GM13976 (cell line): ENCODE results near the gene CASR.
A peak's percentile ranks its signal among the peaks of the same experiment; 100 is the strongest.

Experiments
- DNase-seq: peaks from one replicate; pipeline ENCODE4 v3.0.0; 2012; ENCODE audit warnings: low spot score
- CTCF ChIP-seq: IDR thresholded peaks from 2 replicates; pipeline ENCODE4 v1.5.1; 2012; ENCODE audit warnings: borderline replicate concordance, mild to moderate bottlenecking; ENCODE audit not compliant: insufficient read depth; ENCODE audit errors: extremely low read depth, missing control alignments, control extremely low read depth
- in situ Hi-C: fragments of 300-500 bp; cut with MboI; formaldehyde crosslinking; loops from one replicate; pipeline ENCODE4 v1.12.0; 2022; ENCODE audit warnings: low sequenced_read_pairs, mixed read lengths, inconsistent platforms; ENCODE audit not compliant: unreplicated experiment

The CASR gene

GRCh38 chr3:122251428-122251827 is 68.0 kb downstream of the CASR start:
- in situ Hi-C loops: loop anchor here (25.0 kb wide), 2 partner anchors 389 to 689 kb away; partner anchors contain the start of gene ARGFX
- no peak for DNase-seq
- TF ChIP-seq CTCF: no peak

GRCh38 chr3:122253581-122253980 is 70.1 kb downstream of the CASR start:
- in situ Hi-C loops: loop anchor here (25.0 kb wide), 2 partner anchors 391 to 691 kb away; partner anchors contain the start of gene ARGFX

GRCh38 chr3:122255757-122256439 is 72.4 kb downstream of the CASR start:
- in situ Hi-C loops: loop anchor here (25.0 kb wide), 2 partner anchors 394 to 694 kb away; partner anchors contain the start of gene ARGFX
- no peak for TF ChIP-seq CTCF
- peak; percentile 61 for DNase-seq

More at GRCh38 chr3:122253581-122253980, 70.1 kb downstream of the CASR start:
- TF ChIP-seq CTCF: no peak
- no peak for DNase-seq

GRCh38 chr3:122257644-122258364 is 74.3 kb downstream of the CASR start:
- TF ChIP-seq CTCF: no peak
- no peak for DNase-seq
- in situ Hi-C loops: loop anchor here (25.0 kb wide), 2 partner anchors 396 to 696 kb away; partner anchors contain the start of gene ARGFX

GRCh38 chr3:122258757-122259371 is 75.4 kb downstream of the CASR start:
- in situ Hi-C loops: loop anchor here (25.0 kb wide), 2 partner anchors 397 to 697 kb away; partner anchors contain the start of gene ARGFX
- peak; percentile 73 for TF ChIP-seq CTCF
- DNase-seq: peak; percentile 75

GRCh38 chr3:122260206-122260605 is 76.7 kb downstream of the CASR start:
- TF ChIP-seq CTCF: no peak
- in situ Hi-C loops: loop anchor here (5.0 to 25.0 kb wide), 4 partner anchors 158 to 698 kb away; partner anchors contain the start of gene ARGFX
- DNase-seq: no peak
